ENCODE results near the gene HCRT.

DNA sequence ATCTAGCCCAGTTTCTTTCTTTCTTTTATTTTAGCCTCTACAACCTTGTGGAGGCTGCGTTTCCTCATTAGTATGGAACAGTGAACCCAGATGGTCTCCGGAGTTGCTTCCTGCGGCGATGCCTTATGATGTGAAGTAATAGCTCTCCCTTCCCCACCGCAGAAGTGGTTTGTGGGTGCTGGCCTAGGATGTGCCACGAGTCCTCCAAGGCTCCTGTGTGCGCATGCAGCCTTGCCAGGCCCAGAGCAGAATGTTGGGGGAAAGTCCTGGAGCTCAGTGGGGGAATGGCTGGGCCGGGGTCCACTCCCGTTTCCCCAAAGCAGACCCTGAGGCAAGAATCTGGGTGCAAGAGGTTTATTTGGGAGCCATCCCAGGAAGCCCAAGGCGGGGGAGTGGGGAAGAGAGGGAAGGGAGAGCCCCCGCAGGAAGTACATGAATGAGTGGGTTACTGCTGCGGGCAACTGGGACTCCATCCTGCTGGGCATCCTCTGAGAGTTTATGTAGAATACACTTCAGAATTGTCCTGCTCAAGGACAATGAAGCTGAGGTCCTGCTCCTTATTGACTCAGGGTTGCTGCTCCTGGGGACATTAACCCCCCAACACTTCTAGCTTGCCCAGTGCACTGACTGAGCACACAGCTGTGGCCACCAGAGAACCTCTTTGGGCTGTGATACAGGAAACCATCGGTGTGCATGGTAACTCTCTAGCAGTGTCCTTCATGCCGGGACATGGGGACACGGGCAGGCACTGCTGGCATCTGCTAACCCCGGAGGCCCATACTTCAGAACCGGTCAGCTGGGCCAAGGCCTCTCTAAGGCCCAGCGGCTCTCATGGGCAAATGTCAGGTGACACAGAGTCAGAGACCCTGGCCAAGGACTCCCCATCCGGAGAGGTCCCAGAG, 3.7 kb upstream of the HCRT start:
- TF ChIP-seq, protein P1, sequence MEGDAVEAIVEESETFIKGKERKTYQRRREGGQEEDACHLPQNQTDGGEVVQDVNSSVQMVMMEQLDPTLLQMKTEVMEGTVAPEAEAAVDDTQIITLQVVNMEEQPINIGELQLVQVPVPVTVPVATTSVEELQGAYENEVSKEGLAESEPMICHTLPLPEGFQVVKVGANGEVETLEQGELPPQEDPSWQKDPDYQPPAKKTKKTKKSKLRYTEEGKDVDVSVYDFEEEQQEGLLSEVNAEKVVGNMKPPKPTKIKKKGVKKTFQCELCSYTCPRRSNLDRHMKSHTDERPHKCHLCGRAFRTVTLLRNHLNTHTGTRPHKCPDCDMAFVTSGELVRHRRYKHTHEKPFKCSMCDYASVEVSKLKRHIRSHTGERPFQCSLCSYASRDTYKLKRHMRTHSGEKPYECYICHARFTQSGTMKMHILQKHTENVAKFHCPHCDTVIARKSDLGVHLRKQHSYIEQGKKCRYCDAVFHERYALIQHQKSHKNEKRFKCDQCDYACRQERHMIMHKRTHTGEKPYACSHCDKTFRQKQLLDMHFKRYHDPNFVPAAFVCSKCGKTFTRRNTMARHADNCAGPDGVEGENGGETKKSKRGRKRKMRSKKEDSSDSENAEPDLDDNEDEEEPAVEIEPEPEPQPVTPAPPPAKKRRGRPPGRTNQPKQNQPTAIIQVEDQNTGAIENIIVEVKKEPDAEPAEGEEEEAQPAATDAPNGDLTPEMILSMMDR (IDR thresholded peaks at IDR 0.05), result no peak
- TF ChIP-seq POLR2A (IDR thresholded peaks at IDR 0.05) (no peak), EP300 (IDR thresholded peaks at IDR 0.05) (no peak)
